COLO668 (cell line): Measurements from ENCODE around the gene IFNGR1.
"Not testable (repeated sequence)": the region's sequence is repeated elsewhere in the genome, so short reads cannot be mapped to it uniquely, and the experiment has no call there.

Source experiments
- DNase-seq: peaks from one replicate; lab custom pipeline; 2025; ENCODE audit not compliant: unreplicated experiment; lab: John Stamatoyannopoulos, UW

The IFNGR1 gene

GRCh38 chr6:137236581-137237355 is 17.6 kb upstream of the IFNGR1 start:
- DNase-seq, result no peak

- no peak for DNase-seq
Observed at GRCh38 chr6:137235686-137236085, 16.5 kb upstream of the IFNGR1 start.

- DNase-seq, result no peak
Observed at GRCh38 chr6:137233911-137234863, 15.0 kb upstream of the IFNGR1 start.

DNA sequence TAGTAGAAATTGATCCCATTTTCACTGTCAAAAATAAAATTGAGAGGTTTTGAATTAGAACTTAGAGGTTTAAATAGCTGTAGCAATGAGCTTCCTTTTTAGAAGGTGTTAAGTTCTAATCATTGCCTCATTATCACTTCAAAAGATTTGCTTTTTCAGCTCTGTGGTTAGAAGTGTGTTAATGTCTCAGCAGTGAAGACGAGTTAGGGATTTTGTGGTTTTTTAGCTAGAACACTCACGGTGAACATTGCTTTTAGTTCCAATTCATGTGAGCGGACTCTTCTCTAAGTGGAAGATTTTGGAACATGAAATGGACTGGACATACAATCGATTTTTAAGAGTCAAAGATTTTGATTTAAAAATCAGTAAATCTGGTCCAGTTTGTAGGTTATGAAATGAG is 12.7 kb upstream of the IFNGR1 start:
- DNase-seq, result no peak

GRCh38 chr6:137230956-137231555 is 11.9 kb upstream of the IFNGR1 start:
- DNase-seq, result no peak

GRCh38 chr6:137230547-137230946 is 11.4 kb upstream of the IFNGR1 start:
- no peak for DNase-seq

- no peak for DNase-seq
Observed at GRCh38 chr6:137229075-137229759, 10.0 kb upstream of the IFNGR1 start.

DNA sequence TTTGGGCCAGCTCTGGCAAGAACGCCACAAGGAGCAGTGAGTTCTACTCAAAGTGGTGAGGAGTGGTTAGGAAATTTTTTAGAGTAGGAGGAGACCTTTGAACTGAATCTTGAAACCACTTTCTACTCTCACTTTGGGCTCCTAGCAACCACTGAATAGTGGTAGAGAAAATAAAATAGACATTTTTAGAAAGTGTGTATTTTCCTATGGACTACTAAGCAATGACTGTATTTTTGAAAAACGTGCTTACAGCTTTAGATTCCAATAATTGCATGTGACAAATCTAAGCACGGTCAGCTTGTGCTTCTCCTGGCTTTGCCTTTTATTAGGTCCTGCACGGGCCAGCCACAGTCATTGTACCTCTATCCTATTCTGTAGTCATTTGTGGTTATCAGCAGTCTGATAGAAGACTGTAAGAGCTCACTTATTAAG is 8.7 kb upstream of the IFNGR1 start:
- no peak for DNase-seq

DNA sequence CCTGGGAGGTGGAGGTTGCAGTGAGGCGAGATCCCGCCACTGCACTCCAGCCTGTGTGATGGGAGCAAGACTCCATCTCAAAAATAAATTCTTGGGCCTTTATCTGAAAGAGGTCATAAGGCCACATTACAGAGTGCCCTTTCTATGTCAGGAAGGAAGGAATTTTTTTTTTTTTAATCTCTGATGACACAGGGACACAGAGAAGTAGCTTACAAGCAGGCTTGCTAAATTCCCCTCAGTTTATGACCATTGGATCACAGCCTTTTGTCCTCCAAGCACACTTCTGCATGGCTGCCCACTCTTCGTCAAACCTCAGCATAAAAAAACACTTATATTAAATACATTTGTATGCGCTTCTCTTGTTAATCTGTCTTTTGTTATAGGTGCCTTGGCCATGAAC is 7.5 kb upstream of the IFNGR1 start:
- DNase-seq, result no peak

DNA sequence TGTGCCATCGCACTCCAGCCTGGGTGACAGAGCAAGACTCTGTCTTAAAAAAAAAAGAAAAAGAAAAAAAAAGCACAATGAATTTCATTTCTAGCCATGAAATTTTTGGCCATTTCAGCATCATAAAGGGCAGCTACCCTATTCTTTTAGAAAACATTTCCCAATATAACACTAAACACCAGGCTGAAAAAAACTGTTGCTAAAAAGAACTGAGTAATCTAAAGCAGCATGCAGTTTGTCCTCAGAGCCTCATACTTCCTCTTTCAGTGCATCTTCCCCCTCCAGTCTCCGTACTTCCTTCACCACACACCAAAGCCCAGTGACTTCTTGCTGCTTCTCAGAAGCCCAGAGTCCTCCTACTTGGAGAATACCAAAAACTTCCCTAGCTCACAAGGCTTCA is 5.6 kb upstream of the IFNGR1 start:
- DNase-seq, result no peak

- no peak for DNase-seq
Observed at GRCh38 chr6:137223370-137224131, 4.4 kb upstream of the IFNGR1 start.

DNA sequence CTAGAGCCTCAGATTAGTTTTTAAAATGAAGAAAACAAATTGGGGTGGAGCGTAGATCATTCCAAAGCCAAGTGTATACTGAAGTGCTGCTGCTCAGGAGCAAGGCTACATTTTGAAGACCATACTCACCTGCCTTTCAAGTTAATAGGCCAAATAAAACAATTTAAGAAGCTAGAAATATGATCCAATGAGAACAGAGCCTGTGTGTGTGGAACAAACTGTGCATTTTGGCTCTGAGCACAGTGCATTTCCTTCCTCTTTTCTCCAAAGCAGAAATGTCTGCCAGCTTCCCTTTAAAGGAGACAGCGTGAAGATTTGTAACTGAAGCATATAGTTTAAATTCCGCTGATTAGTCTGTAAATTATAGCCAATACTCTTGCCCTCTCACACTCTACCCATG is 3.2 kb upstream of the IFNGR1 start:
- DNase-seq, result no peak

- no peak for DNase-seq
Observed at GRCh38 chr6:137219664-137220252, 573 bp upstream of the IFNGR1 start.

- DNase-seq, result no peak
Observed at GRCh38 chr6:137218473-137218916, 690 bp downstream of the IFNGR1 start.

GRCh38 chr6:137217801-137218472 is 1.2 kb downstream of the IFNGR1 start:
- DNase-seq, result no peak

GRCh38 chr6:137216875-137217553 is 2.2 kb downstream of the IFNGR1 start:
- DNase-seq, result peak; percentile 2

GRCh38 chr6:137216106-137216505 is 3.1 kb downstream of the IFNGR1 start:
- no peak for DNase-seq

- not testable (repeated sequence) for DNase-seq
Observed at GRCh38 chr6:137215630-137216029, 3.6 kb downstream of the IFNGR1 start.

- no peak for DNase-seq
Observed at GRCh38 chr6:137214931-137215330, 4.3 kb downstream of the IFNGR1 start.
